Measurements from ENCODE around the gene DPEP1. TPM values are rescaled to one million over a fixed set of nuclear protein-coding genes. Genes with fewer than 3 reads are reported as not detected.

Gene DPEP1
- total RNA-seq, 1 experiment from 2014 or later: 1.1 TPM

DNA sequence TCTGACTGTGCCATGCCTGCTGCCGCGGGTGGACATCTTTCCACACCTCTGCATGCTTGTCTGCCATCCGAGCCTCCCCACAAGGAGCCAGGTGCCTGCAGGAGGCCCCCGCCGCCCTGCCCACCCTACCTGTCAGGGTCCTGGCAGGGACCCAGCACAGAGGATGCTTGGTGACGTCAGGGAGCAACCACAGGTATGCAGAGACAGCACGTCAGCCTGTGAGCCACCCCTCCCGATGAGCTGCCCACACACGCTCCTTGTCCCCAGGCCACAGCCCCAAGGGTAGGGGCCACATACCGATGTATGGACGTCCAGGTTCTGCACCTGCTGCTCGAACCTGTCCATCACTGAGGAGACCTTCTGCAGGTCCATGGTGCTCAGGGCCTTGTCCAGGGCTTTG lies 33.5 kb downstream of the DPEP1 start:
- Mint-ChIP-seq H3K27ac (no peak overlapping the region), H3K27me3 (ENCODE audit: low read depth) (peaks cover 7% of the 10 kb centered on the region), H3K9me3 (no peaks in the 10 kb centered on the region), H3K4me1 (peaks cover 3 to 5% of the 10 kb centered on the region in 2 experiments; a peak in 3 of 4 replicates), H3K36me3 (ENCODE audit: insufficient read depth in 1 of 3, low read depth in 3 of 3) (peaks cover 11 to 48% (median 43%) of the 10 kb centered on the region in 3 experiments; a peak in 6 of 7 replicates), H3K4me3 (no peak overlapping the region)
- no peaks in the 10 kb centered on the region for H3K9me3 ChIP-seq (ENCODE audit: control insufficient read depth, low read depth, low read length)
- H2AFZ ChIP-seq (ENCODE audit: low read length): no peak overlapping the region
- H2BK5ac ChIP-seq (ENCODE audit: insufficient read length, low read length): no peak overlapping the region
- H2BK20ac ChIP-seq (ENCODE audit: low read depth, low read length, poor library complexity, severe bottlenecking): no peak overlapping the region
- no peak overlapping the region for H2BK15ac ChIP-seq (ENCODE audit: low read depth, low read length)
- no CpG with 5 or more reads among the region's 12 CpGs for WGBS (ENCODE audit: extremely low coverage, insufficient read length, low lambda C conversion rate)
- H2BK12ac ChIP-seq (ENCODE audit: insufficient read length, low read depth, low read length): no peak overlapping the region
- H3K27ac ChIP-seq (ENCODE audit: insufficient read length, low read depth, low read length): no peak overlapping the region
- H3K23ac ChIP-seq (ENCODE audit: insufficient read length, low read depth, low read length): no peak overlapping the region
- H4K91ac ChIP-seq (ENCODE audit: insufficient read length, low read depth, low read length): no peak overlapping the region
- no peaks in the 10 kb centered on the region for H3K23me2 ChIP-seq (ENCODE audit: insufficient read length, low read depth, low read length, poor library complexity, severe bottlenecking)
- TF ChIP-seq, protein P1, sequence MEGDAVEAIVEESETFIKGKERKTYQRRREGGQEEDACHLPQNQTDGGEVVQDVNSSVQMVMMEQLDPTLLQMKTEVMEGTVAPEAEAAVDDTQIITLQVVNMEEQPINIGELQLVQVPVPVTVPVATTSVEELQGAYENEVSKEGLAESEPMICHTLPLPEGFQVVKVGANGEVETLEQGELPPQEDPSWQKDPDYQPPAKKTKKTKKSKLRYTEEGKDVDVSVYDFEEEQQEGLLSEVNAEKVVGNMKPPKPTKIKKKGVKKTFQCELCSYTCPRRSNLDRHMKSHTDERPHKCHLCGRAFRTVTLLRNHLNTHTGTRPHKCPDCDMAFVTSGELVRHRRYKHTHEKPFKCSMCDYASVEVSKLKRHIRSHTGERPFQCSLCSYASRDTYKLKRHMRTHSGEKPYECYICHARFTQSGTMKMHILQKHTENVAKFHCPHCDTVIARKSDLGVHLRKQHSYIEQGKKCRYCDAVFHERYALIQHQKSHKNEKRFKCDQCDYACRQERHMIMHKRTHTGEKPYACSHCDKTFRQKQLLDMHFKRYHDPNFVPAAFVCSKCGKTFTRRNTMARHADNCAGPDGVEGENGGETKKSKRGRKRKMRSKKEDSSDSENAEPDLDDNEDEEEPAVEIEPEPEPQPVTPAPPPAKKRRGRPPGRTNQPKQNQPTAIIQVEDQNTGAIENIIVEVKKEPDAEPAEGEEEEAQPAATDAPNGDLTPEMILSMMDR (conservative IDR thresholded peaks at IDR 0.05): no peak
- H2AK5ac ChIP-seq (ENCODE audit: insufficient read length, low read length): no peak overlapping the region
- DNase-seq: no peak
- no peak overlapping the region for H3K4ac ChIP-seq (ENCODE audit: low read depth, low read length)
- no peak overlapping the region for H3K56ac ChIP-seq (ENCODE audit: insufficient read length, low read depth, low read length)
- H3K18ac ChIP-seq (ENCODE audit: insufficient read length, low read depth, low read length): no peak overlapping the region
- H3K27me3 ChIP-seq (ENCODE audit: insufficient read depth, low read length): no peaks in the 10 kb centered on the region
- no peak overlapping the region for H2BK120ac ChIP-seq (ENCODE audit: low read depth, low read length, poor library complexity, severe bottlenecking)
- no peaks in the 10 kb centered on the region for H4K20me1 ChIP-seq (ENCODE audit: control insufficient read depth, insufficient read depth, insufficient read length)
- no peak overlapping the region for H3K4me2 ChIP-seq (ENCODE audit: insufficient read depth, insufficient read length, low read length)
- no peaks in the 10 kb centered on the region for H3K79me1 ChIP-seq (ENCODE audit: insufficient read depth, low read depth, low read length, poor library complexity, severe bottlenecking)
- no peak overlapping the region for H3T11ph ChIP-seq (ENCODE audit: low read length)
- no peak overlapping the region for H3K9ac ChIP-seq (ENCODE audit: extremely low read depth, insufficient read length, low read length)
- no peak overlapping the region for H3K14ac ChIP-seq (ENCODE audit: insufficient read depth, low read length)
- H4K5ac ChIP-seq (ENCODE audit: insufficient read length, low read depth, low read length): no peak overlapping the region
- no peak overlapping the region for H4K8ac ChIP-seq (replicated peaks; ENCODE audit: insufficient read length, low read depth, low read length)
- H3K4me1 ChIP-seq (ENCODE audit: insufficient read depth, low read length): no peaks in the 10 kb centered on the region
- H3K79me2 ChIP-seq (ENCODE audit: insufficient read depth, low read length): no peaks in the 10 kb centered on the region

Data from H9 (cell line).